ENCODE data around the gene JMJD8.

DNA sequence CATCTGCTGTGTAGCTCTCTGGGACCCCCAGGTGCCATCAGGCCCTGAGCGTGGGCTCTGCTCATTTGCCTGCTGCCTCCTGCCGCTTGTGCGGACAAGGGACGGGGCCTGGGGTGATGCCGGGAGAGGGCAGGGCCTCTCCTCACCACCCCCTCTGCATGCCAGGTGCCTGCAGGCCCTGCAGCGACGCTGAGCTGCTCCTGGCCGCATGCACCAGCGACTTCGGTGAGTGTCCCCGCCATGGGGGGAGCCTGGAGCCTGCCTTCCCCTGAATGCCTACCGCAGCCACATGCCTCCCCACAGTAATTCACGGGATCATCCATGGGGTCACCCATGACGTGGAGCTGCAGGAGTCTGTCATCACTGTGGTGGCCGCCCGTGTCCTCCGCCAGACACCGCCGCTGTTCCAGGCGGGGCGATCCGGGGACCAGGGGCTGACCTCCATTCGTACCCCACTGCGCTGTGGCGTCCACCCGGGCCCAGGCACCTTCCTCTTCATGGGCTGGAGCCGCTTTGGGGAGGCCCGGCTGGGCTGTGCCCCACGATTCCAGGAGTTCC, 32.7 kb upstream of the JMJD8 start:
- TF ChIP-seq, protein P1, sequence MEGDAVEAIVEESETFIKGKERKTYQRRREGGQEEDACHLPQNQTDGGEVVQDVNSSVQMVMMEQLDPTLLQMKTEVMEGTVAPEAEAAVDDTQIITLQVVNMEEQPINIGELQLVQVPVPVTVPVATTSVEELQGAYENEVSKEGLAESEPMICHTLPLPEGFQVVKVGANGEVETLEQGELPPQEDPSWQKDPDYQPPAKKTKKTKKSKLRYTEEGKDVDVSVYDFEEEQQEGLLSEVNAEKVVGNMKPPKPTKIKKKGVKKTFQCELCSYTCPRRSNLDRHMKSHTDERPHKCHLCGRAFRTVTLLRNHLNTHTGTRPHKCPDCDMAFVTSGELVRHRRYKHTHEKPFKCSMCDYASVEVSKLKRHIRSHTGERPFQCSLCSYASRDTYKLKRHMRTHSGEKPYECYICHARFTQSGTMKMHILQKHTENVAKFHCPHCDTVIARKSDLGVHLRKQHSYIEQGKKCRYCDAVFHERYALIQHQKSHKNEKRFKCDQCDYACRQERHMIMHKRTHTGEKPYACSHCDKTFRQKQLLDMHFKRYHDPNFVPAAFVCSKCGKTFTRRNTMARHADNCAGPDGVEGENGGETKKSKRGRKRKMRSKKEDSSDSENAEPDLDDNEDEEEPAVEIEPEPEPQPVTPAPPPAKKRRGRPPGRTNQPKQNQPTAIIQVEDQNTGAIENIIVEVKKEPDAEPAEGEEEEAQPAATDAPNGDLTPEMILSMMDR (IDR thresholded peaks at IDR 0.05): no peak
- no peak for TF ChIP-seq POLR2A (IDR thresholded peaks at IDR 0.05)

Data from lower leg skin (tissue), 3 donors.